Measurements from ENCODE around the gene PCDHGB2. TPM values are rescaled to one million over a fixed set of nuclear protein-coding genes. Genes with fewer than 3 reads are reported as not detected.
"Not testable (repeated sequence)": the region's sequence is repeated elsewhere in the genome, so short reads cannot be mapped to it uniquely, and the experiment has no call there.

PCDHGB2 gene
- polyA plus RNA-seq, 4 donors: 3.4 to 4.7 (median 3.9) TPM

DNA sequence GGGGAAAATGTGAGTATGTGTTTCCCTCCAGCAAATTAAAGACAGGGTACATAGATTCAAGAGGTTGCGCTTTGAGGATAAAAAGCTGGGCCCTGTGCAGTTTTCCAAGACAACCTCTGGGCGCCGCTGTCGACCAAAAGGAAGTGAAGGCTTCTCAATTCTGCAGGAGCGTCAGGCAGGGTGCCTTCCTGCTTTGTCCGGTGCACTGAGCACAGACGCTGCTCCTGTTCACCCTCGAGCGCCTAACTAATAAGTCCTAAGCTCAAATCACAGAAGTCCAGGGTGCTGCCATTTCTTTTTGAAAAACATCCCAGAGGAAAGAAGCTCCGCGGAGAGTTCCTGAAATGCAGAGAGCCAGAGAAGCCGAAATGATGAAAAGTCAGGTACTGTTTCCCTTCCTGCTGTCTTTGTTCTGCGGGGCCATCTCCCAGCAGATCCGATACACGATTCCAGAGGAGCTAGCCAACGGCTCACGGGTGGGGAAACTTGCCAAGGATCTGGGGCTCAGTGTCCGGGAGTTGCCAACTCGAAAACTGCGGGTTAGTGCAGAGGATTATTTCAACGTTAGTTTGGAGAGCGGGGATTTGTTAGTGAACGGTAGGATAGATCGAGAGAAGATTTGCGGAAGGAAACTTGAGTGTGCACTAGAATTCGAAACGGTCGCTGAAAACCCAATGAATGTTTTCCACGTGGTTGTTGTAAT lies 9.7 kb upstream of the PCDHGB2 start, which contains the start of gene PCDHGB1:
Gene PCDHGB1, plus strand, starts transcription at position 183 of the 703 bp plus-strand sequence. Its CDS starts 162 bp downstream, at position 345.
- DNase-seq (ENCODE audit: low read depth in 4 of 4, low spot score in 3 of 4): no peak

- no peak for DNase-seq (ENCODE audit: low read depth in 4 of 4, low spot score in 3 of 4)
Measured at GRCh38 chr5:141351591-141351990, 8.2 kb upstream of the PCDHGB2 start.

DNA sequence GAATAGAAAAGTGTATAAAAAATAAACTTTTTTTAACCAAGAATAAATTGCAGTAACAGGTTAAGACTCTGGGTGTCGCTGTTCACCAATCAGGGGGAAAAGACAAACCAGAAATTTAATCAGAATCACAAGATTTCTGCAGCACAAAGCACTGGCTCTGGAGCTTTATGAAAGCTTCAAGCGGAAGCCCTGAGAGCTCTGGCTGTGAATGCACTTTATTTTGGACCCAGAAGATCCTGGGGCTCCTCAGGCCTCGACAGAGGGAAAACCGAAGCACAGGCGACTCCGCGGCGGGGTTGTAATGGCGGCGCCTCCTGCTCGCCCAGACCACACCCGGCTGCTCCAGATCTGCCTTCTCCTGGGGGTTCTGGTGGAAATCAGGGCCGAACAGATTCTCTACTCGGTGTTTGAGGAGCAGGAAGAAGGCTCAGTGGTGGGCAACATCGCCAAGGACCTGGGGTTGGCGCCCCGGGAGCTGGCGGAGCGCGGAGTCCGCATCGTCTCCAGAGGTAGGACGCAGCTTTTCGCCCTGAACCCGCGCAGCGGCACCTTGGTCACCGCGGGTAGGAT lies 4.8 kb upstream of the PCDHGB2 start, which contains the start of gene PCDHGA4:
Gene PCDHGA4, plus strand, starts transcription at position 122 of the 570 bp plus-strand sequence. Its CDS starts 87 bp downstream, at position 209.
- DNase-seq (ENCODE audit: low read depth in 4 of 4, low spot score in 3 of 4): no peak

DNA sequence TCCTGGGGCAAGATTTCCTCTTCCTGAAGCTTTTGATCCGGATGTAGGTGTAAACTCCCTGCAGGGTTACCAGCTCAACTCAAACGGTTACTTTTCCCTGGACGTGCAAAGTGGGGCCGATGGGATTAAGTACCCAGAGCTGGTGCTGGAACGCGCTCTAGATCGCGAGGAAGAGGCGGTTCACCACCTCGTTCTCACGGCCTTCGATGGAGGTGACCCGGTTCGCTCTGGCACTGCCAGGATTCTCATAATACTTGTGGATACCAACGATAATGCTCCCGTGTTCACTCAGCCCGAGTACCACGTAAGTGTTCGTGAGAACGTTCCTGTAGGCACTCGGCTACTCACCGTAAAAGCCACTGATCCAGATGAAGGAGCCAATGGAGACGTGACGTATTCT lies 4.2 kb upstream of the PCDHGB2 start:
- no peak for DNase-seq (ENCODE audit: low read depth in 4 of 4, low spot score in 3 of 4)

- DNase-seq (ENCODE audit: low read depth in 4 of 4, low spot score in 3 of 4): no peak
Measured at GRCh38 chr5:141356133-141356532, 3.7 kb upstream of the PCDHGB2 start.

DNA sequence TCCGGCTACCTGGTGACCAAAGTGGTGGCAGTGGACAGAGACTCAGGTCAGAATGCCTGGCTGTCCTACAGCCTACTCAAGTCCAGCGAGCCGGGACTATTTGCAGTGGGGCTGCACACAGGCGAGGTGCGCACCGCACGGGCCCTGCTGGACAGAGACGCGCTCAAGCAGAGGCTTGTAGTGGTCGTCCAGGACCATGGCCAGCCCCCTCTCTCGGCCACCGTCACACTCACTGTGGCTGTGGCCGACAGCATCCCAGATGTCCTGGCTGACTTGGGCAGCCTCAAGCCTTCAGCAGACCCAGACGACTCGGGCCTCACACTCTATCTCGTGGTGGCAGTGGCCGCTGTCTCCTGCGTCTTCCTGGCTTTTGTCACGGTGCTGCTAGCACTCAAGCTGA lies 2.8 kb upstream of the PCDHGB2 start:
- no peak for DNase-seq (ENCODE audit: low read depth in 4 of 4, low spot score in 3 of 4)

- no peak for DNase-seq (ENCODE audit: low read depth in 4 of 4, low spot score in 3 of 4)
Measured at GRCh38 chr5:141360685-141361084, 891 bp downstream of the PCDHGB2 start.

DNA sequence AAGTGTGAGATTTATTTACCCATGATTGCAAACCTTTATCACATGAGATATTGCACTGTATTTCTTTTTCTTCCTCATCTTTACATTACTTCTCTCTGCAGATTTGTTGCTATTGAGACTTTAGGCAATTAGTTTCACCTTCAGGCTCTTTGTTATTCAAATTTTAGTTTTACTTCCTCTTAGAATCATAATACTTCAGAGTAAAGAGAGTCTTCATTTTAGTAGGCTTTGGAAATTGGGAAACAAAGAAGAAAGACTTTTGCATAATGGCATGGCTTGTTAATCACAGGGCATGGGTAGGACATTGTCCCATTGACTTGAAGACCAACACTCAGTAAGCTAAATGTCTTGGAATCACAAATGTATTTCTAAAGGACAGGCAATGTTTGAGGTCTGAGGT lies 2.9 kb downstream of the PCDHGB2 start:
- DNase-seq (ENCODE audit: low read depth in 4 of 4, low spot score in 3 of 4): no peak

DNA sequence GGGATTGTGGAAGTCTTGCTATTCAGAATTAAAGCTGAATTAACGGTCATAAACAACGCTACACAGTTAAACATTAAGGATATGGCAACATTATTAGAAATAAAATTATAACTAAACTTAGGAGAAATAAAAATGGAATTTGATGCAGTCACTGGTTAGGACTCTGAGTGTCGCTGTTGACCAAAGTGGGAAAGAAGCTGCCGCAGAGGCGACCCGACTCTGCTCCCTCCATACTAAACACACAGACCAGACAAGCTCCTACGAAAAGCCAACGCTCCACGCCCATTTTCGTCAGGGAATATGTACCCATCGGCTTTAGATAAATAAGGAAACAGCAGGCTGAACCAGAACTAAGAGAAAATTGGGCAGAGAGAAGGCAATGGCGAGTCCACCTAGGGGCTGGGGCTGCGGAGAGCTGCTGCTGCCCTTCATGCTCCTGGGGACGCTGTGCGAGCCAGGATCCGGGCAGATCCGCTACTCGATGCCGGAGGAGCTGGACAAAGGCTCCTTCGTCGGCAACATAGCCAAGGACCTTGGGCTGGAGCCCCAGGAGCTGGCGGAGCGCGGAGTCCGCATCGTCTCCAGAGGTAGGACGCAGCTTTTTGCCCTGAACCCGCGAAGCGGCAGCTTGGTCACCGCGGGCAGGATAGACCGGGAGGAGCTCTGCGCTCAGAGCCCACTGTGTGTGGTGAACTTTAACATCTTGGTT lies 4.3 kb downstream of the PCDHGB2 start, which contains the start of gene PCDHGA5:
Gene PCDHGA5, plus strand, starts transcription at position 211 of the 709 bp plus-strand sequence. Its CDS starts 169 bp downstream, at position 380.
- DNase-seq (ENCODE audit: low read depth in 4 of 4, low spot score in 3 of 4): no peak

DNA sequence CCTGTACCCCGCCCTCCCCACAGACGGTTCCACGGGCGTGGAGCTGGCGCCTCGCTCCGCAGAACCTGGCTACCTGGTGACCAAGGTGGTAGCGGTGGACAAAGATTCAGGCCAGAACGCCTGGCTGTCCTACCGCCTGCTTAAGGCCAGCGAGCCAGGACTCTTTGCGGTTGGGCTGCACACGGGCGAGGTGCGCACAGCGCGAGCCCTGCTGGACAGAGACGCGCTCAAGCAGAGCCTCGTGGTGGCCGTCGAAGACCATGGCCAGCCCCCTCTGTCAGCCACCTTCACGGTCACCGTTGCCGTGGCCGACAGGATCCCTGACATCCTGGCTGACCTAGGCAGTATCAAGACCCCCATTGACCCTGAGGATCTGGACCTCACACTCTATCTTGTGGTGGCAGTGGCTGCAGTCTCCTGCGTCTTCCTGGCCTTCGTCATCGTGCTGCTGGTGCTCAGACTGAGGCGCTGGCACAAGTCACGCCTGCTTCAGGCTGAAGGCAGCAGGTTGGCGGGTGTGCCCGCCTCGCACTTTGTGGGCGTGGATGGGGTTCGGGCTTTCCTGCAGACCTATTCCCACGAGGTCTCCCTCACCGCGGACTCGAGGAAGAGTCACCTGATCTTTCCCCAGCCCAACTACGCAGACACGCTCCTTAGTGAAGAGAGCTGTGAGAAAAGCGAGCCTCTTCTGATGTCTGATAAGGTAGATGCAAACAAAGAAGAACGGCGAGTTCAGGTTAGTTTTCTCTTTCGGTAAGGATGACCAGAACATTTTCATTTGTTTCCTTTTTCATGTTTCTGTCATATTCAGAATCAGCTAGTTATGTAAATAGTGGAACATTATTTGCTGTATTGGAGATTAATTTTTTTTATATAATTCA lies 6.5 kb downstream of the PCDHGB2 start:
- DNase-seq (ENCODE audit: low read depth in 4 of 4, low spot score in 3 of 4): no peak

DNA sequence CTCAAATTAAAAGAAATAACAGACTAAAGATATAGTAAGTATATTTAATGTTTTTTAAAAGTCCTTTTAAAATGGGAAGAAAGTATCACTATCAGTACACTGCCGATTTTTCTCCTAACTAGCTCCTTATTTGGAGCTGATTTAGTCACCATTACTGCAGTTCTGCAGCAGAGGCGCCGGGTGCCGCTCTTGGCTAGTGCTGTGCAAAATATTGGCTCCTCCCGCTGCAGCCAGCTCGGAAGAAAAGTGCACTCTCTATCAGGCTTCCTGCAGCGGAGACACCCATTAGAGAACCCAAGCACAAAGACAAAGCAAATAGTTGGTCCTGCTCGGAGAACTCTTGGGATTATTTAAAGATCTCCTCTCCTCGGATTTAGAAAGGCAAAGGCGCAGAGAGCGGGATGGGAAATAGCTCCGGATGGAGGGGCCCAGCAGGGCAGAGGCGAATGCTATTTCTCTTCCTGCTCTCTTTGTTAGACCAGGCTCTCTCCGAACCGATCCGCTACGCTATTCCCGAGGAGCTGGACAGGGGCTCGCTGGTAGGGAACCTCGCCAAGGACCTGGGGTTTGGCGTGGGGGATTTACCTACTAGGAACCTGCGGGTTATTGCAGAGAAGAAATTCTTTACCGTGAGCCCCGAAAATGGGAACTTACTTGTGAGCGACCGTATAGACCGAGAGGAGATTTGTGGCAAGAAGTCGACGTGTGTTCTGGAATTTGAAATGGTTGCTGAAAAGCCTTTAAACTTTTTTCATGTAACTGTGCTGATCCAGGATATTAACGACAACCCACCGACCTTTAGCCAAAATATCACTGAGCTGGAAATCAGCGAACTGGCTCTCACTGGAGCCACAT lies 10.4 kb downstream of the PCDHGB2 start, which contains the start of gene PCDHGB3:
Gene PCDHGB3, plus strand, starts transcription at position 249 of the 855 bp plus-strand sequence. Its CDS starts 153 bp downstream, at position 402.
- no peak for DNase-seq (ENCODE audit: low read depth in 4 of 4, low spot score in 3 of 4)

- DNase-seq (ENCODE audit: low read depth in 4 of 4, low spot score in 3 of 4): no peak
Measured at GRCh38 chr5:141371572-141372475, 12.0 kb downstream of the PCDHGB2 start.

DNA sequence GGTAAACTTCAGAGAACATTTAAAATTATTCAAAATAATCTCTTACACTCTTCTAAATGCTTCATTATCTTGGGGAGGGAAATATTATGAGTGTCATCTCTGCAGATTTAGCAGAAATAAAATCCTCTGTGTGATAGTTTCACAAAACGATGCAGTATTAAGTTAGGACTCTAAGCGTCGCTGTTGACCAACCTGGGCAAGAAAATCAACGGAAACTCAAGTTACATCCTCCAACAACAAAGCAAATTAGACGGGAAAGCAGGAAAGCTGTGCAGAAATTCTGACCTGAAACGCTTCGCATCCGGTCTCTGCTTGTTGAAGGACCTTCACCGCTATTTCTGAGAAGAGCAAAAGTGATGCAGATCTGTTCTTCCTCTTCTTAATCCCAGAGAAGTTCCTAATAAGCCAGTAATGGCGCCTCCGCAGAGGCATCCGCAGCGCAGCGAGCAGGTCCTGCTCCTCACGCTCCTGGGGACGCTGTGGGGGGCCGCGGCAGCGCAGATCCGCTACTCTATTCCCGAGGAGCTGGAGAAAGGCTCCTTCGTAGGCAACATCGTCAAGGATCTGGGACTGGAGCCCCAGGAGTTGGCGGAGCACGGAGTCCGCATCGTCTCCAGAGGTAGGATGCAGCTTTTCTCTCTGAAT lies 14.0 kb downstream of the PCDHGB2 start, which contains the start of gene PCDHGA6:
Gene PCDHGA6, plus strand, starts transcription at position 219 of the 645 bp plus-strand sequence. Its CDS starts 193 bp downstream, at position 412.
- DNase-seq (ENCODE audit: low read depth in 4 of 4, low spot score in 3 of 4): no peak

- no peak for DNase-seq (ENCODE audit: low read depth in 4 of 4, low spot score in 3 of 4)
Measured at GRCh38 chr5:141374627-141375026, 14.8 kb downstream of the PCDHGB2 start.

GRCh38 chr5:141375444-141376155 lies 15.8 kb downstream of the PCDHGB2 start:
- not testable (repeated sequence) for DNase-seq (ENCODE audit: low read depth in 4 of 4, low spot score in 3 of 4)

DNA sequence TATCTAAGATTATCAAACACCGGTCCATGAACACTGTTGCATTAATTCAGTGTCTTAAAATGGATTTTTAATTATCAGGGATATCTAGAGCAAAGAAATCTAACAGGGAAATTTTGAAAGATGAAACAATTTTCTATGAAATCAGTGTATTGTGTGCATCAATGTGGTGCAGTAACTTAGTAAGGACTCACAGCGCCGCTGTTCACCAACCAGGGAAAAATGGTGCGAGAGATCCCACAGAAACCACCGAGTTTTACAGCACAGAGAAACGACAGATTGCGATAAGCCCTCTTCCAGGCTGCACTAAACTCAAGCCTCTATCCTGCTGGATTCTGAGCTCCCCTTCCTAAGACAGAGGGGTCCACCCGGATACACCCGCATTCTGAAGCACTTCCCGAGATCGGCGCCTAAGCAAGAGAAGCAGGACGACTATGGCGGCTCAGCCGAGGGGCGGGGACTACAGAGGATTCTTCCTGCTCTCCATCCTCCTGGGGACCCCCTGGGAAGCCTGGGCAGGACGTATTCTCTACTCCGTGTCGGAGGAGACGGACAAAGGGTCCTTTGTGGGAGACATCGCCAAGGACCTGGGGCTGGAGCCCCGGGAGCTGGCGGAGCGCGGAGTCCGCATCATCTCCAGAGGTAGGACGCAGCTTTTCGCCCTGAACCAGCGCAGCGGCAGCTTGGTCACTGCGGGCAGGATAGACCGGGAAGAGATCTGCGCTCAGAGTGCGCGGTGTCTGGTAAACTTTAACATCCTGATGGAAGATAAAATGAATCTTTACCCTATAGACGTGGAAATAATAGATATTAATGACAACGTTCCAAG lies 22.9 kb downstream of the PCDHGB2 start, which contains the start of gene PCDHGA7:
Gene PCDHGA7, plus strand, starts transcription at position 274 of the 826 bp plus-strand sequence. Its CDS starts 158 bp downstream, at position 432.
- no peak for DNase-seq (ENCODE audit: low read depth in 4 of 4, low spot score in 3 of 4)

Data from right renal pelvis (tissue), 4 donors.